Measurements from ENCODE around the gene ALAS1. TPM values are rescaled to one million over a fixed set of nuclear protein-coding genes. Genes with fewer than 3 reads are reported as not detected.

Gene ALAS1
- total RNA-seq, 1 experiment from 2014 or later: 89.4 TPM

- no peaks in the 10 kb centered on the region for H3K9me3 ChIP-seq (ENCODE audit: control insufficient read depth, insufficient read depth, low read depth, low read length)
- ATAC-seq (no peak), DNase-seq (ENCODE audit: low read depth, low spot score) (no peak)
- H3K27ac ChIP-seq (ENCODE audit: low read length): no peak overlapping the region
- H3K27me3 ChIP-seq (ENCODE audit: control insufficient read depth, insufficient read depth, low read length): no peaks in the 10 kb centered on the region
- no peak for TF ChIP-seq TCF7L2 (IDR thresholded peaks at IDR 0.05; ENCODE audit: low read depth, low read length)
- TF ChIP-seq POLR2AphosphoS5 (IDR thresholded peaks at IDR 0.05; ENCODE audit: low read depth, low read length): no peak
- TF ChIP-seq, protein P1, sequence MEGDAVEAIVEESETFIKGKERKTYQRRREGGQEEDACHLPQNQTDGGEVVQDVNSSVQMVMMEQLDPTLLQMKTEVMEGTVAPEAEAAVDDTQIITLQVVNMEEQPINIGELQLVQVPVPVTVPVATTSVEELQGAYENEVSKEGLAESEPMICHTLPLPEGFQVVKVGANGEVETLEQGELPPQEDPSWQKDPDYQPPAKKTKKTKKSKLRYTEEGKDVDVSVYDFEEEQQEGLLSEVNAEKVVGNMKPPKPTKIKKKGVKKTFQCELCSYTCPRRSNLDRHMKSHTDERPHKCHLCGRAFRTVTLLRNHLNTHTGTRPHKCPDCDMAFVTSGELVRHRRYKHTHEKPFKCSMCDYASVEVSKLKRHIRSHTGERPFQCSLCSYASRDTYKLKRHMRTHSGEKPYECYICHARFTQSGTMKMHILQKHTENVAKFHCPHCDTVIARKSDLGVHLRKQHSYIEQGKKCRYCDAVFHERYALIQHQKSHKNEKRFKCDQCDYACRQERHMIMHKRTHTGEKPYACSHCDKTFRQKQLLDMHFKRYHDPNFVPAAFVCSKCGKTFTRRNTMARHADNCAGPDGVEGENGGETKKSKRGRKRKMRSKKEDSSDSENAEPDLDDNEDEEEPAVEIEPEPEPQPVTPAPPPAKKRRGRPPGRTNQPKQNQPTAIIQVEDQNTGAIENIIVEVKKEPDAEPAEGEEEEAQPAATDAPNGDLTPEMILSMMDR (IDR thresholded peaks at IDR 0.05): peak; percentile 62
- H3K4me1 ChIP-seq (ENCODE audit: control insufficient read depth, insufficient read depth, low read length): peaks cover 13% of the 10 kb centered on the region
- H3K36me3 ChIP-seq (ENCODE audit: control insufficient read depth, insufficient read depth, low read length): no peaks in the 10 kb centered on the region
- CTCF ChIA-PET: interaction anchor here (0.9 to 1.0 kb wide), 2 partner anchors 107 to 181 kb away, joined by 3 to 4 read pairs; no protein-coding TSS in a partner anchor
- POLR2A ChIA-PET: no interaction called here
- intact Hi-C loops (cut with micrococcal nuclease; ENCODE audit: unreplicated experiment) (loop anchor here (10.0 kb wide), 1 partner anchor 102 kb away; no protein-coding TSS in a partner anchor), in situ Hi-C loops (cut with HindIII; ENCODE audit: low pct_unique_long_range_greater_than_20kb, low sequenced_read_pairs) (no loop called here)
- no peak overlapping the region for H3K4me3 ChIP-seq (ENCODE audit: low read depth in 2 of 2, low read length in 2 of 2)
- no TSS peak for BruUV-seq (replicated peaks)
Measured at GRCh38 chr3:52232279-52233107, 34.5 kb downstream of the ALAS1 start.

DNA sequence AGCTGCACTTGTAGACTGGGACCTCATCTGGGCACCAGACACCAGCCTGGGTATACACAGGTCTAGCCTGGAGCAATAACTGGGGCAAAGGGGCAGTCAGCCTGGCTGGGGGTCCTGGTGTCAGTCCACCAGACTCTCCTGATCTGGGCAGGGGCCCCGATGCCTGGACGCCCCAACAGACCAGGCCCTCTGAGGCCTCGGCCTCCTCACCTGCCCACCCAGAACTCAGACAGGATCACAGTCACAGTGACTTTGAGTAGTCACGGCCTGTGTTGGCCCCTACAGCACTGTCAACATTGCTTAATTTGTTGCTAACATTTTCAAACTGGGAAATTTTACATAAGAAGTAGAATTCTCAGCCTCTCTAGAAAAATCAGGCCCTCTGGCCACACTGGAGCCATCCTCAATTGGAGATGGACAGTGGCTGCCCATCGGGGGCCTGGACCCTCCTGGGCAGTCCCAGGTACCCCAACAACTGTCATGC, 35.2 kb downstream of the ALAS1 start:
- intact Hi-C loops (cut with micrococcal nuclease; ENCODE audit: unreplicated experiment): loop anchor here (10.0 kb wide), 1 partner anchor 102 kb away; no protein-coding TSS in a partner anchor
- Histone ChIP-seq H3K9me3 (ENCODE audit: control insufficient read depth, insufficient read depth, low read depth, low read length) (no peaks in the 10 kb centered on the region), H3K4me1 (ENCODE audit: control insufficient read depth, insufficient read depth, low read length) (peaks cover 13% of the 10 kb centered on the region), H3K27me3 (ENCODE audit: control insufficient read depth, insufficient read depth, low read length) (no peaks in the 10 kb centered on the region), H3K4me3 (ENCODE audit: low read depth in 2 of 2, low read length in 2 of 2) (no peak overlapping the region), H3K36me3 (ENCODE audit: control insufficient read depth, insufficient read depth, low read length) (no peaks in the 10 kb centered on the region), H3K27ac (ENCODE audit: low read length) (no peak overlapping the region)
- ATAC-seq (no peak), DNase-seq (ENCODE audit: low read depth, low spot score) (no peak)
- no TSS peak for BruUV-seq (replicated peaks)
- POLR2A ChIA-PET: no interaction called here
- CTCF ChIA-PET: interaction anchor here (0.7 kb wide), 1 partner anchor 200 kb away, joined by 6 read pairs; no protein-coding TSS in a partner anchor
- TF ChIP-seq, protein P1 (IDR thresholded peaks at IDR 0.05): 0 out of 2 replicates have a peak, but pooled peaks have one; percentile 1
- TF ChIP-seq POLR2AphosphoS5 (IDR thresholded peaks at IDR 0.05; ENCODE audit: low read depth, low read length): no peak
- in situ Hi-C loops (cut with HindIII; ENCODE audit: low pct_unique_long_range_greater_than_20kb, low sequenced_read_pairs): no loop called here

DNA sequence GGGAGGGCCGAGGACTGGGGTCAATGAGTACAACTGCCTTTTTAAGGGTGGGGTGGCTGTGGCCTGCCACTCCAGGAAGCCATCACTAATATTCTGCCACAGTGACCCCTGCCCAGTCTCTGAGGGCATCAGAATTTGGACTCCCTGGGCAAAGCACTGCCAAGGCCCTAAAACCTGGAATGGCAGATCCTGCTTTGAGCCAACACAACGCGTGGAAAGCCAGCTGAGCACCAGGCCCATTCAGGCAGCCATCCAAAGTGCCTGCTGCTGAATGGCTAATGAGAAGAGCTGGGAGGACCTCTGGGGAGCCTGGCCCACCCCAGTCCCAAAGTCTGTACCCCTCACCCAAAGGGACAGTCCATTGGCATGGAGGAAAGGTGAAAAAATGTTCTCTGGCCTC, 36.0 kb downstream of the ALAS1 start:
- ATAC-seq (no peak), DNase-seq (ENCODE audit: low read depth, low spot score) (no peak)
- Histone ChIP-seq H3K4me3 (ENCODE audit: low read depth in 2 of 2, low read length in 2 of 2) (no peak overlapping the region), H3K36me3 (ENCODE audit: control insufficient read depth, insufficient read depth, low read length) (peaks cover 5% of the 10 kb centered on the region; the same call in 1 of the 2 replicates), H3K27me3 (ENCODE audit: control insufficient read depth, insufficient read depth, low read length) (no peaks in the 10 kb centered on the region), H3K9me3 (ENCODE audit: control insufficient read depth, insufficient read depth, low read depth, low read length) (no peaks in the 10 kb centered on the region), H3K4me1 (ENCODE audit: control insufficient read depth, insufficient read depth, low read length) (peaks cover 13% of the 10 kb centered on the region), H3K27ac (ENCODE audit: low read length) (no peak overlapping the region)
- CTCF ChIA-PET: interaction anchor here (0.7 kb wide), 1 partner anchor 199 kb away, joined by 6 read pairs; no protein-coding TSS in a partner anchor
- in situ Hi-C loops (cut with HindIII; ENCODE audit: low pct_unique_long_range_greater_than_20kb, low sequenced_read_pairs) (no loop called here), intact Hi-C loops (cut with micrococcal nuclease; ENCODE audit: unreplicated experiment) (loop anchor here (10.0 kb wide), 1 partner anchor 101 kb away; no protein-coding TSS in a partner anchor)
- BruUV-seq (replicated peaks): no TSS peak
- TF ChIP-seq, protein P1 (IDR thresholded peaks at IDR 0.05): no peak
- no peak for TF ChIP-seq SIN3A (IDR thresholded peaks at IDR 0.05; ENCODE audit: borderline replicate concordance, insufficient read depth, low read depth, low read length)
- no peak for TF ChIP-seq POLR2AphosphoS5 (IDR thresholded peaks at IDR 0.05; ENCODE audit: low read depth, low read length)
- no peak for TF ChIP-seq TCF7L2 (IDR thresholded peaks at IDR 0.05; ENCODE audit: low read depth, low read length)
- no peak for TF ChIP-seq REST (IDR thresholded peaks at IDR 0.05; ENCODE audit: insufficient read depth in 1 of 2, low read depth in 2 of 2, low read length in 1 of 2)
- POLR2A ChIA-PET: no interaction called here
